ENCODE results near the gene PFN1. TPM values are rescaled to one million over a fixed set of nuclear protein-coding genes. Genes with fewer than 3 reads are reported as not detected.

Gene PFN1
- total and polyA plus RNA-seq, 9 of the 15 experiments (the other 6 are each of a cell fraction or from before 2014, with no cell fraction given), result 60.5 to 1,479 (median 456) TPM

GRCh38 chr17:4967539-4968485 is 19.5 kb upstream of the PFN1 start, which contains the start of gene SPAG7 (continued):
- 0 out of 2 replicates have a peak, but pooled peaks have one; percentile 16 for TF ChIP-seq DEAF1 (CRISPR knock-in tag; IDR thresholded peaks at IDR 0.05)
- no peak for TF ChIP-seq GTF2E2 (tag; IDR thresholded peaks at IDR 0.05)
- TF ChIP-seq ZNF696 (CRISPR knock-in tag; conservative IDR thresholded peaks at IDR 0.05), result no peak
- TF ChIP-seq E2F6 (IDR thresholded peaks at IDR 0.05; ENCODE audit: borderline replicate concordance in 1 of 2, extremely low read depth in 1 of 2, insufficient read depth in 1 of 2, insufficient read length in 1 of 2, low read depth in 1 of 2, low read length in 1 of 2, poor library complexity in 1 of 2, severe bottlenecking in 1 of 2), result peak; percentile 11 to 76
- TF ChIP-seq CCAR2 (IDR thresholded peaks at IDR 0.05; ENCODE audit: low read depth, low read length), result no peak
- TF ChIP-seq RNF219 (CRISPR knock-in tag; IDR thresholded peaks at IDR 0.05), result no peak
- TF ChIP-seq MGA (IDR thresholded peaks at IDR 0.05), result peak; percentile 84
- TF ChIP-seq LARP7 (IDR thresholded peaks at IDR 0.05), result no peak
- TF ChIP-seq YBX1 (IDR thresholded peaks at IDR 0.05), result no peak
